Gastrocnemius medialis (tissue), 4 donors: ENCODE measurements around the gene GNG7. TPM values are rescaled to one million over a fixed set of nuclear protein-coding genes. Genes with fewer than 3 reads are reported as not detected.

Source experiments
- ATAC-seq, 2 donors: fragments of 150-250 bp; one replicate each; pipeline ENCODE4 v1.9.1; 2016
- DNase-seq, 2 donors: peaks; one replicate each; pipeline ENCODE4 v3.0.0-alpha.2; 2019
- H3K27ac ChIP-seq, 4 donors: fragments of 200-600 bp; sonication (generic); 1 replicate in 1 of 4; 2 replicates in 3 of 4; pipeline ENCODE4 v1.5.1; 2016 to 2018; ENCODE audit warnings: mild to moderate bottlenecking in 2 of 4, moderate library complexity in 1 of 4
- H3K27me3 ChIP-seq, 3 donors: fragments of 200-600 bp; sonication (generic) in 2 of 3; 1 replicate in 1 of 3; 2 replicates in 2 of 3; pipeline versions ENCODE4 v1.5.1 to v1.6.0; 2016 to 2019; ENCODE audit warnings: mild to moderate bottlenecking in 1 of 3, moderate library complexity in 1 of 3
- H3K36me3 ChIP-seq, 2 donors: fragments of 200-600 bp; sonication (generic) in 1 of 2; one replicate each; pipeline ENCODE4 v1.5.1; 2017 to 2018
- H3K4me1 ChIP-seq, 2 donors: fragments of 200-600 bp; sonication (generic) in 1 of 2; one replicate each; pipeline ENCODE4 v1.5.1; 2016 to 2017; ENCODE audit warnings: mild to moderate bottlenecking in 2 of 2
- H3K4me3 ChIP-seq, 4 donors: fragments of 200-600 bp; sonication (generic) in 3 of 4; 1 replicate in 1 of 4; 2 replicates in 3 of 4; pipeline ENCODE4 v1.5.1; 2016 to 2019; ENCODE audit warnings: mild to moderate bottlenecking in 2 of 4
- H3K9me3 ChIP-seq, 3 donors: fragments of 200-600 bp; sonication (generic) in 2 of 3; 1 replicate in 1 of 3; 2 replicates in 2 of 3; pipeline ENCODE4 v1.5.1; 2016 to 2019
- POLR2A ChIP-seq, 2 donors: fragments of 450-650 bp; IDR thresholded peaks; one replicate each; pipeline ENCODE4 v1.6.1; 2017; ENCODE audit warnings: antibody characterized with exemption in 2 of 2, mild to moderate bottlenecking in 2 of 2, moderate library complexity in 2 of 2
- in situ Hi-C, 4 donors: fragments of 200-750 bp; cut with MboI; loops; one replicate each; pipeline versions ENCODE4 v1.15.0 to v1.8.0; 2017; ENCODE audit warnings: low sequenced_read_pairs in 4 of 4
- intact Hi-C: fragments of 100-400 bp; cut with DNase I; formaldehyde crosslinking; loops from one replicate; pipeline ENCODE4 v1.15.1; 2023; ENCODE audit warnings: low total_unique reads
- total RNA-seq, 4 donors: library from RNA; depleted of rRNA; stranded (reverse); fragments of >200 nt; gene quantifications; one replicate each; pipeline versions ENCODE4 v1.1.0 to v1.2.3, GENCODE V29; 2016
- TF ChIP-seq, protein P1 (sequence below), 5 experiments: fragments of 450-650 bp in 3 of 5; fragments of 200-600 bp in 2 of 5; sonication (generic) in 2 of 5; IDR thresholded peaks in 4 of 5; conservative IDR thresholded peaks in 1 of 5; 1 replicate in 4 of 5; 2 replicates in 1 of 5; pipeline ENCODE4 v1.5.1; 2016 to 2019; ENCODE audit warnings: antibody characterized with exemption in 5 of 5, mild to moderate bottlenecking in 3 of 5, moderate library complexity in 3 of 5

The GNG7 gene
- total RNA-seq, 4 donors from 2014 or later = 0.46 to 1.1 (median 0.62) TPM

GRCh38 chr19:2484178-2484937, 218.1 kb downstream of the GNG7 start:
- no peak for TF ChIP-seq POLR2A (IDR thresholded peaks at IDR 0.05)
- no peak overlapping the region for H3K27ac ChIP-seq
- intact Hi-C loops (no loop called here), in situ Hi-C loops (no loop called here)
- no peaks in the 10 kb centered on the region for H3K27me3 ChIP-seq
- no peak overlapping the region for H3K4me3 ChIP-seq
- no peaks in the 10 kb centered on the region for H3K36me3 ChIP-seq
- H3K9me3 ChIP-seq = no peaks in the 10 kb centered on the region
- DNase-seq = no peak
- H3K4me1 ChIP-seq = peaks cover 1 to 7% of the 10 kb centered on the region in 2 donors
- ATAC-seq = no peak

GRCh38 chr19:2483484-2484151, 218.9 kb downstream of the GNG7 start:
- TF ChIP-seq, protein P1, sequence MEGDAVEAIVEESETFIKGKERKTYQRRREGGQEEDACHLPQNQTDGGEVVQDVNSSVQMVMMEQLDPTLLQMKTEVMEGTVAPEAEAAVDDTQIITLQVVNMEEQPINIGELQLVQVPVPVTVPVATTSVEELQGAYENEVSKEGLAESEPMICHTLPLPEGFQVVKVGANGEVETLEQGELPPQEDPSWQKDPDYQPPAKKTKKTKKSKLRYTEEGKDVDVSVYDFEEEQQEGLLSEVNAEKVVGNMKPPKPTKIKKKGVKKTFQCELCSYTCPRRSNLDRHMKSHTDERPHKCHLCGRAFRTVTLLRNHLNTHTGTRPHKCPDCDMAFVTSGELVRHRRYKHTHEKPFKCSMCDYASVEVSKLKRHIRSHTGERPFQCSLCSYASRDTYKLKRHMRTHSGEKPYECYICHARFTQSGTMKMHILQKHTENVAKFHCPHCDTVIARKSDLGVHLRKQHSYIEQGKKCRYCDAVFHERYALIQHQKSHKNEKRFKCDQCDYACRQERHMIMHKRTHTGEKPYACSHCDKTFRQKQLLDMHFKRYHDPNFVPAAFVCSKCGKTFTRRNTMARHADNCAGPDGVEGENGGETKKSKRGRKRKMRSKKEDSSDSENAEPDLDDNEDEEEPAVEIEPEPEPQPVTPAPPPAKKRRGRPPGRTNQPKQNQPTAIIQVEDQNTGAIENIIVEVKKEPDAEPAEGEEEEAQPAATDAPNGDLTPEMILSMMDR (IDR thresholded peaks at IDR 0.05 in 4 of 5, conservative IDR thresholded peaks at IDR 0.05 in 1 of 5) = no peak
- TF ChIP-seq POLR2A (IDR thresholded peaks at IDR 0.05) = no peak
- ATAC-seq = no peak

DNA sequence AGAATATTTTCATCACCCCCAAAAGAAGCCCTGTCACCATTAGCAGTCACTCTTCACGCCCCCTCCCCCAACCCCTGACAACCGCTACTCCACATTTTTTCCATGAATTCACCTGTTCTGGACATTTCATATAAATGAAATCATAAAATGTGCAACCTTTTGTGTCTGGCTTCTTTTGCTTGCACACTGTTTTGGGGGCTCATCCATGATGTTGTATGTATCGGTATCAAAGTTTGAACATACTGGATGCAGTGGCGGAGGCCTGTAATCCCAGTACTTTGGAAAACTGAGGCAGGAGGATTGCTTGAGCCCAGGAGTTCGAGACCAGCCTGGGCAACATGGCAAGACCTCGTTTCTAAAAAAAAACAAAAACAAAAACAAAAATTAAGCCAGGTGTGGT, 219.4 kb downstream of the GNG7 start:
- in situ Hi-C loops (no loop called here), intact Hi-C loops (no loop called here)
- Histone ChIP-seq H3K9me3 (no peaks in the 10 kb centered on the region), H3K4me1 (peaks cover 12 to 15% of the 10 kb centered on the region in 2 donors), H3K36me3 (no peaks in the 10 kb centered on the region), H3K27ac (no peak overlapping the region), H3K27me3 (no peaks in the 10 kb centered on the region), H3K4me3 (no peak overlapping the region)
- no peak for TF ChIP-seq POLR2A (IDR thresholded peaks at IDR 0.05)
- TF ChIP-seq, protein P1 (IDR thresholded peaks at IDR 0.05 in 4 of 5, conservative IDR thresholded peaks at IDR 0.05 in 1 of 5) = no peak
- DNase-seq (no peak), ATAC-seq (no peak)

More at GRCh38 chr19:2483484-2484151, 218.9 kb downstream of the GNG7 start:
- no peaks in the 10 kb centered on the region for H3K36me3 ChIP-seq
- H3K9me3 ChIP-seq = no peaks in the 10 kb centered on the region
- peaks cover 6 to 14% of the 10 kb centered on the region in 2 donors for H3K4me1 ChIP-seq
- H3K27ac ChIP-seq = no peak overlapping the region
- DNase-seq = no peak
- intact Hi-C loops (no loop called here), in situ Hi-C loops (no loop called here)
- H3K27me3 ChIP-seq = no peaks in the 10 kb centered on the region
- H3K4me3 ChIP-seq = no peak overlapping the region

- in situ Hi-C loops = no loop called here
- Histone ChIP-seq H3K4me3 (no peak overlapping the region), H3K27ac (no peak overlapping the region), H3K9me3 (no peaks in the 10 kb centered on the region), H3K27me3 (no peaks in the 10 kb centered on the region), H3K4me1 (peaks cover 15 to 19% of the 10 kb centered on the region in 2 donors), H3K36me3 (no peaks in the 10 kb centered on the region)
- ATAC-seq (no peak), DNase-seq (no peak)
- intact Hi-C loops = no loop called here
- TF ChIP-seq, protein P1 (IDR thresholded peaks at IDR 0.05 in 4 of 5, conservative IDR thresholded peaks at IDR 0.05 in 1 of 5) = no peak
- TF ChIP-seq POLR2A (IDR thresholded peaks at IDR 0.05) = no peak
These were observed 220.0 kb downstream of the GNG7 start for GRCh38 chr19:2482354-2483038.

DNA sequence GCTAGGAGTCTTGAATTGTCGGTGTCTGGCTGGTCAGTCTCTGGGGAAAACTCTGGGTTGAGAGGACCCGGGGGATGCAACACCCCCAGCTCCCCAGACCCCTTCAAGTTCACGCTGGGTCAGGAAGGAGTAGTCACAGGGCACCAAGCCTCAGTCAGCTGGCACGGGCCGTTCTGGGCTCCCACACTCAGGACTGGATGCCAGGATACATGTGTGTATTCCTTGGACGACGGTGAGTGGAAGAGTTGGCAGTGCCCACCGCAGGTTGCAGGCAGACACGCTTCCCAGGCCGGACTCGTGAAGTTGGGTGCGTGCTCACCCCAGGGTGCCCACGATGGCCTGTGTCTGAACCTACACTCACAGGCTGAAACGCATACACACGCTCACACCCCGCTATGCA, 221.0 kb downstream of the GNG7 start:
- no peak overlapping the region for H3K4me3 ChIP-seq
- intact Hi-C loops = no loop called here
- no peak for DNase-seq
- no peaks in the 10 kb centered on the region for H3K36me3 ChIP-seq
- no peak overlapping the region for H3K27ac ChIP-seq
- ATAC-seq = no peak
- no peak for TF ChIP-seq POLR2A (IDR thresholded peaks at IDR 0.05)
- TF ChIP-seq, protein P1 (IDR thresholded peaks at IDR 0.05 in 4 of 5, conservative IDR thresholded peaks at IDR 0.05 in 1 of 5) = no peak
- H3K27me3 ChIP-seq = no peaks in the 10 kb centered on the region
- H3K4me1 ChIP-seq = peaks cover 21 to 29% of the 10 kb centered on the region in 2 donors
- no peaks in the 10 kb centered on the region for H3K9me3 ChIP-seq
- in situ Hi-C loops = no loop called here
